Gastroesophageal sphincter (tissue), 3 donors: ENCODE results near the gene CR1.

Source experiments
- CTCF ChIP-seq, 4 experiments: fragments of 200-600 bp in 2 of 4; fragments of 450-650 bp in 2 of 4; sonication (generic) in 1 of 4; IDR thresholded peaks; one replicate each; pipeline ENCODE4 v1.5.1; 2017 to 2019; ENCODE audit warnings: antibody characterized with exemption in 4 of 4, mild to moderate bottlenecking in 2 of 4, moderate library complexity in 2 of 4
- POLR2A ChIP-seq, 2 donors: fragments of 450-650 bp; IDR thresholded peaks; one replicate each; pipeline ENCODE4 v1.6.1; 2017; ENCODE audit warnings: antibody characterized with exemption in 2 of 2, mild to moderate bottlenecking in 2 of 2, moderate library complexity in 1 of 2
- POLR2AphosphoS5 ChIP-seq: sonication (generic); formaldehyde crosslinking; IDR thresholded peaks from one replicate; pipeline ENCODE4 v1.6.1; 2017; ENCODE audit warnings: antibody characterized with exemption

- TF ChIP-seq CTCF (IDR thresholded peaks at IDR 0.05) (no peak), POLR2A (IDR thresholded peaks at IDR 0.05) (no peak), POLR2AphosphoS5 (no peak)
Measured at GRCh38 chr1:207518608-207519236, 22.8 kb downstream of the CR1 start.
